Pancreas (tissue), 10 donors: ENCODE data around the gene LMNA. TPM values are rescaled to one million over a fixed set of nuclear protein-coding genes. Genes with fewer than 3 reads are reported as not detected.

Experiments
- ATAC-seq, 4 donors: fragments of 200-7000 bp; cut with Tn5 transposase; one replicate each; pipeline versions ENCODE4 v1.8.0 to v1.9.1; 2020; ENCODE audit warnings: mild to moderate bottlenecking in 4 of 4, moderate library complexity in 4 of 4
- DNase-seq, 6 donors: peaks; one replicate each; pipeline ENCODE4 v3.0.0-alpha.2; 2020
- FAIRE-seq: peaks from 2 replicates; lab custom pipeline; 2012; peaks lifted over from hg19 to GRCh38; lab: Jason Lieb, UNC
- H3K27ac ChIP-seq, 4 donors: fragments of 200-600 bp; sonication (generic); 1 replicate in 3 of 4; 2 replicates in 1 of 4; pipeline versions ENCODE4 v1.5.0 to v1.8.0; 2020
- H3K27me3 ChIP-seq, 4 donors: fragments of 200-600 bp; one replicate each; pipeline ENCODE4 v1.8.0; 2021
- H3K36me3 ChIP-seq, 3 donors: fragments of 200-600 bp; sonication (generic) in 1 of 3; one replicate each; pipeline versions ENCODE4 v1.5.0 to v1.8.0; 2020 to 2021
- H3K4me1 ChIP-seq, 3 donors: fragments of 200-600 bp; one replicate each; pipeline ENCODE4 v1.8.0; 2021
- H3K4me3 ChIP-seq, 4 donors: fragments of 200-600 bp; sonication (generic) in 2 of 4; one replicate each; pipeline versions ENCODE4 v1.5.0 to v1.8.0; 2020 to 2021
- H3K9me3 ChIP-seq, 4 donors: fragments of 200-600 bp; one replicate each; pipeline ENCODE4 v1.8.0; 2021
- CTCF ChIP-seq, 4 donors: fragments of 200-600 bp; sonication (generic) in 3 of 4; IDR thresholded peaks; one replicate each; pipeline versions ENCODE4 v1.5.0 to v1.8.0; 2021; ENCODE audit warnings: antibody characterized with exemption in 4 of 4
- WGBS, 2 donors: extraction: QIAGEN DNeasy Blood & Tissue Kit; methylation state at CpG; one replicate each; pipeline ENCODE4 v1.1.7; 2013; 5-methylcytosine and 5-hydroxymethylcytosine counted together
- intact Hi-C, 3 donors: fragments of 100-400 bp; cut with DNase I; formaldehyde crosslinking; loops; one replicate each; pipeline versions ENCODE4 v1.11.1 to v1.14.2; 2022
- polyA plus RNA-seq, 2 donors: library from polyadenylated mRNA; stranded (reverse); fragments of 200-250 nt; gene quantifications; one replicate each; pipeline ENCODE4 v1.2.3, GENCODE V29; 2013
- total RNA-seq, 6 donors: library from RNA; stranded (reverse); fragmentation: NEBNext Ultra II Directional in 4 of 6; extraction: Animal tissue kit (Norgen Biotek cat#: 25700) in 4 of 6; gene quantifications; one replicate each; pipeline versions ENCODE4 v1.2.1 to v1.2.4, GENCODE V29; 2021 to 2023
- donor health status: healthy with polysubstance abuse.
- donor health status: DM: no; HTN: no; CAD: no; lungs with moderate emphysema.
- donor health status: DM: no; HTN: no; CAD: no.
- donor health status: control.
- donor health status: control.
- donor health status: Bipolar disorder and iron deficiency.
- donor health status: DM: yes; HTN: yes; CAD: no.
- donor health status: DM: no; HTN: no; CAD: no.
- donor health status: DM: no; HTN: no; CAD: no.
- donor health status: DM: yes; HTN: yes; CAD: no.

The LMNA gene
- 100 to 1,000 TPM in 3 of 6 donors, 10 to 100 TPM in 3; 59.4 to 119 (median 92.7) TPM for total RNA-seq
- 100 to 1,000 TPM in 1 of 2 donors, 10 to 100 TPM in 1; 96.7 to 111 TPM for polyA plus RNA-seq

GRCh38 chr1:156114101-156114918 is at the start of gene LMNA:
Gene LMNA (plus strand): TSS chr1:156114711. CDS start chr1:156114919, 208 bp downstream.
- DNase-seq = peak; percentile 91 to 97 (median 94)
- H3K27ac ChIP-seq = peak within 1 kb of the TSS; percentile 81 to 94 (median 90)
- peaks cover 19 to 34% (median 22%) of the 10 kb centered on the region in 3 donors for H3K4me1 ChIP-seq
- ATAC-seq = peak; percentile 80 to 90 (median 88)
- WGBS, 2 donors = 2 to 3% methylated on average over 30 to 37 of the region's 37 CpGs
- intact Hi-C loops = no loop called here
- no peak for TF ChIP-seq CTCF (IDR thresholded peaks at IDR 0.05)
- H3K27me3 ChIP-seq = no peaks in the 10 kb centered on the region
- no peaks in the 10 kb centered on the region for H3K36me3 ChIP-seq
- peak within 1 kb of the TSS; percentile 81 to 99 (median 94) for H3K4me3 ChIP-seq
- no peak for FAIRE-seq
- H3K9me3 ChIP-seq = no peaks in the 10 kb centered on the region

GRCh38 chr1:156065212-156065611 is 49.3 kb upstream of the LMNA start:
- FAIRE-seq = no peak
- TF ChIP-seq CTCF (IDR thresholded peaks at IDR 0.05) = no peak
- Histone ChIP-seq H3K27me3 (no peaks in the 10 kb centered on the region), H3K4me1 (no peaks in the 10 kb centered on the region), H3K9me3 (no peaks in the 10 kb centered on the region), H3K4me3 (no peak overlapping the region), H3K27ac (no peak overlapping the region), H3K36me3 (peaks cover 0 to 10% (median 0%) of the 10 kb centered on the region in 3 donors)
- 81 to 82% methylated on average over 3 of the region's 3 CpGs for WGBS, 2 donors
- ATAC-seq = no peak
- no peak for DNase-seq
- intact Hi-C loops = no loop called here

GRCh38 chr1:156065871-156066270 is 48.6 kb upstream of the LMNA start:
- WGBS, 2 donors = 81 to 84% methylated on average over 16 of the region's 16 CpGs

GRCh38 chr1:156067262-156067661 is 47.2 kb upstream of the LMNA start:
- no peak overlapping the region for H3K4me3 ChIP-seq

More at GRCh38 chr1:156065871-156066270, 48.6 kb upstream of the LMNA start:
- Histone ChIP-seq H3K4me1 (no peaks in the 10 kb centered on the region), H3K4me3 (no peak overlapping the region), H3K27me3 (no peaks in the 10 kb centered on the region), H3K36me3 (peaks cover 0 to 11% (median 0%) of the 10 kb centered on the region in 3 donors), H3K27ac (no peak overlapping the region), H3K9me3 (no peaks in the 10 kb centered on the region)
- FAIRE-seq (no peak), ATAC-seq (no peak), DNase-seq (no peak)
- no peak for TF ChIP-seq CTCF (IDR thresholded peaks at IDR 0.05)
- intact Hi-C loops = no loop called here

More at GRCh38 chr1:156067262-156067661, 47.2 kb upstream of the LMNA start:
- WGBS, 2 donors = 84 to 90% methylated on average over 2 of the region's 2 CpGs
- TF ChIP-seq CTCF (IDR thresholded peaks at IDR 0.05) = no peak
- no peaks in the 10 kb centered on the region for H3K4me1 ChIP-seq
- FAIRE-seq (no peak), ATAC-seq (no peak), DNase-seq (no peak)
- no peak overlapping the region for H3K27ac ChIP-seq
- no peaks in the 10 kb centered on the region for H3K27me3 ChIP-seq
- peaks cover 0 to 11% (median 0%) of the 10 kb centered on the region in 3 donors for H3K36me3 ChIP-seq
- intact Hi-C loops = no loop called here
- no peaks in the 10 kb centered on the region for H3K9me3 ChIP-seq
